ENCODE data around the gene SHANK3.

SHANK3 gene

DNA sequence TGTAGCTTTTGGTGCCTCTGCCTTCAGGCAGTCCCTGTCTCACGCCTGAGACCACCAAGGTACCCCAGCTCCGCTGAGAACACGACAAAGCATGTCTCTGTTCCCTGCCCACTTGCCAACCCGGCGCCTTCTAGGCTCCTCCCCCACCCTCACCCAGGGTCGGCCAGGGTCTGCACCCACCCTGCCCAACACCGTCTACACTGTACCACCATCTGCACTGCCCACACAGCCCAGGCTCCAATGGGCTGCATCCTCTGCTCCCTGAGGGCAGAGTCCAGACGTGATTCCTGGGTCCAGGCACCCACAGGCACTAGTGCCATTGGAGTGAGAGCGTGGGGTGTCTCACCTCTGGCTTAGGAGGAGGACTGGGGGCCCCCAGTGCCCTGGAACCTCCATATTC, 42.6 kb downstream of the SHANK3 start:
- TF ChIP-seq, protein P1, sequence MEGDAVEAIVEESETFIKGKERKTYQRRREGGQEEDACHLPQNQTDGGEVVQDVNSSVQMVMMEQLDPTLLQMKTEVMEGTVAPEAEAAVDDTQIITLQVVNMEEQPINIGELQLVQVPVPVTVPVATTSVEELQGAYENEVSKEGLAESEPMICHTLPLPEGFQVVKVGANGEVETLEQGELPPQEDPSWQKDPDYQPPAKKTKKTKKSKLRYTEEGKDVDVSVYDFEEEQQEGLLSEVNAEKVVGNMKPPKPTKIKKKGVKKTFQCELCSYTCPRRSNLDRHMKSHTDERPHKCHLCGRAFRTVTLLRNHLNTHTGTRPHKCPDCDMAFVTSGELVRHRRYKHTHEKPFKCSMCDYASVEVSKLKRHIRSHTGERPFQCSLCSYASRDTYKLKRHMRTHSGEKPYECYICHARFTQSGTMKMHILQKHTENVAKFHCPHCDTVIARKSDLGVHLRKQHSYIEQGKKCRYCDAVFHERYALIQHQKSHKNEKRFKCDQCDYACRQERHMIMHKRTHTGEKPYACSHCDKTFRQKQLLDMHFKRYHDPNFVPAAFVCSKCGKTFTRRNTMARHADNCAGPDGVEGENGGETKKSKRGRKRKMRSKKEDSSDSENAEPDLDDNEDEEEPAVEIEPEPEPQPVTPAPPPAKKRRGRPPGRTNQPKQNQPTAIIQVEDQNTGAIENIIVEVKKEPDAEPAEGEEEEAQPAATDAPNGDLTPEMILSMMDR (IDR thresholded peaks at IDR 0.05; ENCODE audit: low read depth, low read length, missing control alignments), result no peak
- no peak for DNase-seq (ENCODE audit: low read depth)
- no peak overlapping the region for H3K4me3 ChIP-seq (ENCODE audit: low read depth, low read length)

DNA sequence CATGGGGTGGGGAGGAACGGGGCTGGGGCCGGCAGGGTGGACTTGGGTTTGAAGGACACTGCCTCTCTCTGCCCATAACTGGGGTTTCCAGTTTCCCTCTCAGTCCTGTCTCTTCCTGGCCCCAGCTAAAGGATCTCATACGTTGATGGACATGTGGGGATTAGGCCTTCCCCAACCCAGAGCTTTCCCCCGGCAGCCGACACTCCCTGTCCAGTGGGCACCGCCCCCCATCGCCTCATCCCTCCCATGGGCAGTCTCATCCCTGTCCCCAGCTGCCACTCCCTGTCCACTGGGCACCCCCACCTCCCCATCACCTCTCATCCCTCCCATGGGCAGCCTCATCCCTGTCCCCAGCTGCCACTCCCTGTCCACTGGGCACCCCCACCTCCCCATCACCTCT, 43.2 kb downstream of the SHANK3 start:
- no peak for DNase-seq (ENCODE audit: low read depth)
- TF ChIP-seq, protein P1 (IDR thresholded peaks at IDR 0.05; ENCODE audit: low read depth, low read length, missing control alignments), result no peak

DNA sequence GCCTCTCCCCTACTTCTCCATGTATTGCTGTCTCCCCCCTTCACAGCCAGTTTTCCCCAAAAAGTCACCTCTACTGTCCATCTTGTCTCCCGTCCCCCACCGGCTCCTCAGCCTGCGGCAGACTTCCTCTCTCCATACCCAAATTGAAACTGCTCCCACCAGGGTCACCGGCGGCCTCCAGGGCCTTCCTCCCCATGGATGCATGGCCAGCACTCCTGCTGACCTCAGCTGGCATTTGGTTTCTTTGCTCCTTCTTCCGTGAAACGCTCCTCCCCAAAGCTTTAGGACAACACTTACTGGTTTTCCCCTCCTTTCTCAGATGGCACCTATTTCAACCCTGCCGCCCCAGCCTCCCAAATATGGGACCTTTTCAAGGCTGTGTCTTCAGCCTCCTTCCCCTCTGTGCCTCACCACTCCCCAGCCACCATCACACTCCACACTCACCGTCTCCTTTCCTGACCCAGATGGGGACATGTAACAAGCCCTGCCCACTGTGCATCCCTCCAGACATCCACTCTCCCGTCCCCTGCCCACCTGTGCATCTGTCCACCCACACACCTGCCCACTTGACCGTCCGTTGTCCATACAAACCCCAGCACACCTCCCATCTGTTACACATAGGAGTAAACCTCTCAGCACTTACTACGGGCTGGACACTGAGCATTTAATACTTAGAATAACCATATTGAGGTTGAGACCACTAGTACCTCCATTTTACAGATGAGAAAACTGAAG, 43.8 kb downstream of the SHANK3 start:
- TF ChIP-seq, protein P1 (IDR thresholded peaks at IDR 0.05; ENCODE audit: low read depth, low read length, missing control alignments), result no peak
- no peak for DNase-seq (ENCODE audit: low read depth)
- no peak overlapping the region for H3K4me3 ChIP-seq (ENCODE audit: low read depth, low read length)

More for the DNA sequence above, 43.2 kb downstream of the SHANK3 start:
- H3K4me3 ChIP-seq (ENCODE audit: low read depth, low read length), result no peak overlapping the region

DNA sequence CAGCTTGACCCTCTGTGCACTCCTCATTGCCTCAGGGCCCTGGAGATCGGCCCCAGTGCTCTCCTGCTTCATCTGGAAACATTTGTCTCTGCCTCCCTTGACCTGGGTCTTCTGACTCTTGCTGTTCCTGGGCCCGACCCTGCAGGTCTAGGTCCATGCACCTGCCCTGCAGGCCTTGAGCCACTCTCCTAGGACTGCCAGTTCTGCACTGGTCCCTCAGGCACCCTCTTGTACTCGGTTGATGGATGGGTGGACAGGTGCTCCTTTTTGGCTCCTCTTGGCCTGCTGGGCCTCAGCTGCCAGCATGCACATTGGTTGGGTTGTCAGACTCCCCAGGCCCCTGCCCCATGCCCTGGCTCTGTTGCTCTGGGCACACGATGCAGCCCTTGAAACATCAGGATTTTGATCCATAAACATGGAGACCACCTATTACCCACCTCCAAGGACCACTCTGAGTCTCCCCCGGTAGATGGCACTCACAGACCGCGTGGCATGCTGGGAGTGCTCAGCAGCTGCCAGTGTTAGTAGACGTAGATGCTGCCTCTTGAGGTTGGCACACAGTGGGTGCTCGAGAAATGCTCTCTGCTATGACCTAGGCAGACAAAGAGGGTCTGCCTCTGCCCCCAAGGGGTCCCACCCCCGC, 45.2 kb downstream of the SHANK3 start:
- DNase-seq (ENCODE audit: low read depth), result no peak
- TF ChIP-seq, protein P1 (IDR thresholded peaks at IDR 0.05; ENCODE audit: low read depth, low read length, missing control alignments), result peak; percentile 30

DNA sequence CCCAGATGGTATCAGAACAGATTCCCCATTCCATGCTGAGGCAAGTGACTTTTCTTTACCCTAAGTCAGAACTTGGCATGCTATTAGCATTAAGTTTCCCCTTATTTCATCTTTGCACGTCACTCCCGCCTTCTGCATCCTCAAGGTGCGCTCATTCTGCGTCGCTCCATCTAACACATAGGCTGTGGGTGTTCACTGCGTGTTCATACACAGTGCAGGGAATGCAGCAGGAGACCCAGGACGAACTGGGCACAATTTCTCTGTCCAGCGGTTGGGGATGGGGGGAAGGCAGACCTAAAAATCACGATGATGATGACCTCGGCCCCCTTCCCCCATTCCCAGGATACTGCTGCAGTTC, 45.7 kb downstream of the SHANK3 start:
- no peak overlapping the region for H3K4me3 ChIP-seq (ENCODE audit: low read depth, low read length)
- DNase-seq (ENCODE audit: low read depth), result no peak
- TF ChIP-seq, protein P1 (IDR thresholded peaks at IDR 0.05; ENCODE audit: low read depth, low read length, missing control alignments), result no peak

More for the DNA sequence above, 45.2 kb downstream of the SHANK3 start:
- no peak overlapping the region for H3K4me3 ChIP-seq (ENCODE audit: low read depth, low read length)

DNA sequence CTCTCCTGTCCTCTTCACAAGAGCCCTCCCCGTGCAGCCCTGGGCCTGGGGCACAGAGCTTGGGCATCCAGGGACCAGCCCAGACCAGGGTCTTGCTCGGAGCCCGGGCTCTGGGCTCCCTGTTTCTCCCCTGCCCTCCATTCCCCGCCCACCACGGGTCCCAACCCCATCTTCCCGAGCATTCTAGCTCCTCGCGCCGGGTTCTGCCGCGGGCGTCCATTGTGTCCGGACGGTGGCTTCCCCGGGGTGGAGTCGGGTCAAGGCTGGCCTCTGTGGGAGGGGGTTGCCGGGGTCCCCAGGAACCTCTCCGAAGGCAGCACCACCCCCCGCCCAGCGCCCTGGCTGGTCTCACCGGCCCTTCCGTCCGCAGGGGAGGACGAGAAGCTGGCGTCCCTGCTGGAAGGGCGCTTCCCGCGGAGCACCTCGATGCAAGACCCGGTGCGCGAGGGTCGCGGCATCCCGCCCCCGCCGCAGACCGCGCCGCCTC, 47.2 kb downstream of the SHANK3 start:
- no peak for DNase-seq (ENCODE audit: low read depth)
- TF ChIP-seq, protein P1 (IDR thresholded peaks at IDR 0.05; ENCODE audit: low read depth, low read length, missing control alignments), result no peak
- no peak overlapping the region for H3K4me3 ChIP-seq (ENCODE audit: low read depth, low read length)
